H9 (cell line): ENCODE results near the gene COG2. TPM values are rescaled to one million over a fixed set of nuclear protein-coding genes. Genes with fewer than 3 reads are reported as not detected.

Source experiments
- DNase-seq: peaks from one replicate; pipeline ENCODE4 v3.0.0-alpha.2; 2017
- H2AFZ ChIP-seq: one replicate; pipeline ENCODE4 v1.6.1; 2013; ENCODE audit warnings: mild to moderate bottlenecking, low read length, control low read depth, moderate library complexity
- H2AK5ac ChIP-seq: 2 replicates; pipeline ENCODE4 v1.6.1; 2013; ENCODE audit warnings: low read length, control low read depth, mixed read lengths; ENCODE audit not compliant: insufficient read length
- H2BK120ac ChIP-seq: one replicate; pipeline ENCODE4 v1.6.1; 2013; ENCODE audit warnings: low read depth, mild to moderate bottlenecking, low read length, control low read depth, inconsistent platforms; ENCODE audit not compliant: poor library complexity, severe bottlenecking
- H2BK12ac ChIP-seq: 2 replicates; pipeline ENCODE4 v1.6.1; 2013; ENCODE audit warnings: low read length, control low read depth, mixed read lengths, low read depth; ENCODE audit not compliant: insufficient read length
- H2BK15ac ChIP-seq: 2 replicates; pipeline ENCODE4 v1.6.1; 2013; ENCODE audit warnings: low read depth, low read length, control low read depth
- H2BK20ac ChIP-seq: one replicate; pipeline ENCODE4 v1.6.1; 2013; ENCODE audit warnings: low read depth, mild to moderate bottlenecking, low read length, control low read depth, inconsistent platforms; ENCODE audit not compliant: poor library complexity, severe bottlenecking
- H2BK5ac ChIP-seq: 2 replicates; pipeline ENCODE4 v1.6.1; 2013; ENCODE audit warnings: low read length, control low read depth, mixed read lengths; ENCODE audit not compliant: insufficient read length
- H3K14ac ChIP-seq: 2 replicates; pipeline ENCODE4 v1.6.1; 2013; ENCODE audit warnings: low read length, control low read depth; ENCODE audit not compliant: insufficient read depth
- H3K18ac ChIP-seq: 2 replicates; pipeline ENCODE4 v1.6.1; 2013; ENCODE audit warnings: low read depth, mild to moderate bottlenecking, mixed read lengths, low read length, control low read depth; ENCODE audit not compliant: insufficient read length
- H3K23ac ChIP-seq: 2 replicates; pipeline ENCODE4 v1.6.1; 2013; ENCODE audit warnings: low read length, control low read depth, mixed read lengths, low read depth; ENCODE audit not compliant: insufficient read length
- H3K23me2 ChIP-seq: 2 replicates; pipeline ENCODE4 v1.6.1; 2013; ENCODE audit warnings: low read depth, mild to moderate bottlenecking, mixed read lengths, low read length, control low read depth; ENCODE audit not compliant: insufficient read length, poor library complexity, severe bottlenecking
- H3K27ac ChIP-seq: 2 replicates; pipeline ENCODE4 v1.5.1; 2013; ENCODE audit warnings: low read length, control low read depth, mixed read lengths, low read depth; ENCODE audit not compliant: insufficient read length
- H3K27me3 ChIP-seq: 2 replicates; pipeline ENCODE4 v1.6.1; 2013; ENCODE audit warnings: low read length, control low read depth, inconsistent platforms; ENCODE audit not compliant: insufficient read depth
- H3K4ac ChIP-seq: 2 replicates; pipeline ENCODE4 v1.6.1; 2013; ENCODE audit warnings: low read depth, mild to moderate bottlenecking, control low read depth, inconsistent platforms, low read length, moderate library complexity
- H3K4me1 ChIP-seq: 2 replicates; pipeline ENCODE4 v1.6.1; 2013; ENCODE audit warnings: low read length, control low read depth, inconsistent platforms; ENCODE audit not compliant: insufficient read depth
- H3K4me2 ChIP-seq: 2 replicates; pipeline ENCODE4 v1.6.1; 2013; ENCODE audit warnings: low read length, control low read depth, mixed read lengths; ENCODE audit not compliant: insufficient read length, insufficient read depth
- H3K56ac ChIP-seq: 2 replicates; pipeline ENCODE4 v1.6.1; 2013; ENCODE audit warnings: low read depth, mild to moderate bottlenecking, mixed read lengths, low read length, control low read depth; ENCODE audit not compliant: insufficient read length
- H3K79me1 ChIP-seq: 2 replicates; pipeline ENCODE4 v1.6.1; 2013; ENCODE audit warnings: low read depth, mild to moderate bottlenecking, moderate library complexity, low read length, control low read depth, inconsistent platforms; ENCODE audit not compliant: insufficient read depth, poor library complexity, severe bottlenecking
- H3K79me2 ChIP-seq: 2 replicates; pipeline ENCODE4 v1.6.1; 2013; ENCODE audit warnings: low read length, control low read depth, inconsistent platforms; ENCODE audit not compliant: insufficient read depth
- H3K9ac ChIP-seq: 2 replicates; pipeline ENCODE4 v1.6.1; 2013; ENCODE audit warnings: low read length, control low read depth, mixed read lengths; ENCODE audit not compliant: insufficient read length; ENCODE audit errors: extremely low read depth
- H3K9me3 ChIP-seq: one replicate; pipeline ENCODE4 v1.6.1; 2013; ENCODE audit warnings: low read depth, low read length, inconsistent platforms; ENCODE audit not compliant: control insufficient read depth
- H3T11ph ChIP-seq: one replicate; pipeline ENCODE4 v1.6.1; 2013; ENCODE audit warnings: mild to moderate bottlenecking, low read length, control low read depth, inconsistent platforms
- H4K20me1 ChIP-seq: one replicate; pipeline ENCODE4 v1.6.1; 2013; ENCODE audit not compliant: control insufficient read depth, insufficient read length, insufficient read depth
- H4K5ac ChIP-seq: 2 replicates; pipeline ENCODE4 v1.6.1; 2013; ENCODE audit warnings: low read depth, mild to moderate bottlenecking, mixed read lengths, low read length, control low read depth; ENCODE audit not compliant: insufficient read length
- H4K8ac ChIP-seq: replicated peaks from 2 replicates; pipeline ENCODE4 v1.6.1; 2013; ENCODE audit warnings: low read length, control low read depth, mixed read lengths, low read depth; ENCODE audit not compliant: insufficient read length
- H4K91ac ChIP-seq: 2 replicates; pipeline ENCODE4 v1.6.1; 2013; ENCODE audit warnings: low read depth, mild to moderate bottlenecking, moderate library complexity, mixed read lengths, low read length, control low read depth; ENCODE audit not compliant: insufficient read length
- H3K27ac Mint-ChIP-seq, 3 experiments: 2 replicates in 2 of 3; 3 replicates in 1 of 3; pipeline ENCODE4 v1.8.0; 2020 to 2021; ENCODE audit warnings: mixed read lengths in 3 of 3, mild to moderate bottlenecking in 1 of 3, moderate library complexity in 1 of 3
- H3K27me3 Mint-ChIP-seq: 2 replicates; pipeline ENCODE4 v1.8.0; 2021; ENCODE audit warnings: low read depth, mild to moderate bottlenecking, moderate library complexity, mixed read lengths
- H3K36me3 Mint-ChIP-seq, 3 experiments: 2 replicates in 2 of 3; 3 replicates in 1 of 3; pipeline ENCODE4 v1.8.0; 2020 to 2021; ENCODE audit warnings: low read depth in 3 of 3, mixed read lengths in 3 of 3; ENCODE audit not compliant: insufficient read depth in 1 of 3
- H3K4me1 Mint-ChIP-seq, 2 experiments: 2 replicates each; pipeline ENCODE4 v1.8.0; 2020; ENCODE audit warnings: mixed read lengths in 2 of 2
- H3K4me3 Mint-ChIP-seq, 2 experiments: 2 replicates in 1 of 2; 3 replicates in 1 of 2; pipeline ENCODE4 v1.8.0; 2020 to 2021; ENCODE audit warnings: mild to moderate bottlenecking in 2 of 2, mixed read lengths in 2 of 2, moderate library complexity in 1 of 2
- H3K9me3 Mint-ChIP-seq, 2 experiments: 2 replicates in 1 of 2; 3 replicates in 1 of 2; pipeline ENCODE4 v1.8.0; 2020; ENCODE audit warnings: mild to moderate bottlenecking in 2 of 2, mixed read lengths in 2 of 2, moderate library complexity in 1 of 2
- CTCF ChIP-seq: fragments of 200-600 bp; sonication (generic); conservative IDR thresholded peaks from 3 replicates; pipeline ENCODE4 v1.8.0; 2021; ENCODE audit warnings: antibody characterized with exemption, mild to moderate bottlenecking
- WGBS: extraction: QIAGEN DNeasy Blood & Tissue Kit; methylation state at CpG from one replicate; pipeline ENCODE4 v1.1.7; 2013; ENCODE audit warnings: missing lambda C conversion rate, low lambda C conversion rate, mixed read lengths; ENCODE audit not compliant: insufficient read length; ENCODE audit errors: extremely low coverage; 5-methylcytosine and 5-hydroxymethylcytosine counted together
- total RNA-seq: library from RNA; stranded (reverse); gene quantifications from 2 replicates; pipeline ENCODE4 v1.2.1, GENCODE V29; 2021

The COG2 gene
- total RNA-seq, 1 experiment from 2014 or later, result 42.2 TPM

GRCh38 chr1:230686747-230687146 is 44.5 kb downstream of the COG2 start:
- Histone ChIP-seq H3K18ac (no peak overlapping the region), H4K20me1 (no peaks in the 10 kb centered on the region), H3K56ac (no peak overlapping the region), H4K91ac (no peak overlapping the region), H3K79me2 (no peaks in the 10 kb centered on the region), H3K14ac (no peak overlapping the region), H3K9me3 (no peaks in the 10 kb centered on the region), H2BK20ac (no peak overlapping the region), H3K4me2 (no peak overlapping the region), H2AFZ (no peak overlapping the region), H3K23ac (no peak overlapping the region), H3K9ac (no peak overlapping the region), H2BK15ac (no peak overlapping the region), H2BK5ac (no peak overlapping the region), H4K8ac (no peak overlapping the region), H3K79me1 (no peaks in the 10 kb centered on the region), H3K23me2 (no peaks in the 10 kb centered on the region), H4K5ac (no peak overlapping the region), H3K4me1 (no peaks in the 10 kb centered on the region), H3K4ac (no peak overlapping the region), H2BK12ac (no peak overlapping the region), H2AK5ac (no peak overlapping the region), H3K27ac (no peak overlapping the region), H3T11ph (no peak overlapping the region), H2BK120ac (no peak overlapping the region), H3K27me3 (no peaks in the 10 kb centered on the region)
- no peak overlapping the region for H3K27ac Mint-ChIP-seq
- H3K9me3 Mint-ChIP-seq, result no peaks in the 10 kb centered on the region
- DNase-seq, result no peak
- H3K4me1 Mint-ChIP-seq, result no peaks in the 10 kb centered on the region
- WGBS, result no CpG with 5 or more reads among the region's 5 CpGs
- TF ChIP-seq CTCF, result no peak
- H3K4me3 Mint-ChIP-seq, result no peak overlapping the region
- peaks cover 10 to 77% (median 76%) of the 10 kb centered on the region in 3 experiments; a peak in 6 of 7 replicates for H3K36me3 Mint-ChIP-seq
- no peaks in the 10 kb centered on the region for H3K27me3 Mint-ChIP-seq
